GM23338 (cell line): ENCODE data around the gene PLCL1. TPM values are rescaled to one million over a fixed set of nuclear protein-coding genes. Genes with fewer than 3 reads are reported as not detected.

Experiments
- ATAC-seq: fragments of 200-7000 bp; cut with Tn5 transposase; 3 replicates; pipeline ENCODE4 v1.9.1; 2020
- DNase-seq: peaks from one replicate; pipeline ENCODE4 v3.0.0-alpha.2; 2015; ENCODE audit warnings: low spot score
- H2AFZ ChIP-seq: fragments of 200-600 bp; sonication (generic); 2 replicates; pipeline ENCODE4 v1.8.0; 2016; ENCODE audit warnings: antibody characterized with exemption, mild to moderate bottlenecking, moderate library complexity
- H3F3A ChIP-seq: fragments of 200-600 bp; sonication (generic); replicated peaks from 2 replicates; pipeline ENCODE4 v1.8.0; 2017; ENCODE audit warnings: antibody characterized with exemption, mixed run types, low read depth
- H3K27ac ChIP-seq: fragments of 200-600 bp; sonication (generic); 2 replicates; pipeline ENCODE4 v1.6.1; 2016; ENCODE audit warnings: low read depth
- H3K27me3 ChIP-seq: fragments of 200-600 bp; sonication (generic); 2 replicates; pipeline ENCODE4 v1.8.0; 2016; ENCODE audit warnings: mild to moderate bottlenecking, mixed run types, moderate library complexity; ENCODE audit not compliant: insufficient read depth
- H3K36me3 ChIP-seq: fragments of 200-600 bp; sonication (generic); 2 replicates; pipeline ENCODE4 v1.8.0; 2016; ENCODE audit warnings: mild to moderate bottlenecking; ENCODE audit not compliant: insufficient read depth
- H3K4me1 ChIP-seq: fragments of 200-600 bp; sonication (generic); 2 replicates; pipeline ENCODE4 v1.8.0; 2016; ENCODE audit warnings: mild to moderate bottlenecking, moderate library complexity; ENCODE audit not compliant: insufficient read depth
- H3K4me2 ChIP-seq: fragments of 200-600 bp; sonication (generic); 2 replicates; pipeline ENCODE4 v1.7.1; 2017; ENCODE audit warnings: mixed run types
- H3K4me3 ChIP-seq: fragments of 200-600 bp; sonication (generic); 2 replicates; pipeline ENCODE4 v1.6.1; 2016; ENCODE audit warnings: mixed run types
- H3K79me2 ChIP-seq: fragments of 200-600 bp; sonication (generic); replicated peaks from 2 replicates; pipeline ENCODE4 v1.8.0; 2017; ENCODE audit warnings: mild to moderate bottlenecking; ENCODE audit not compliant: insufficient read depth
- H3K9me2 ChIP-seq: fragments of 200-600 bp; sonication (generic); 2 replicates; pipeline ENCODE4 v1.8.0; 2017; ENCODE audit not compliant: insufficient read depth
- H4K20me1 ChIP-seq: fragments of 200-600 bp; sonication (generic); replicated peaks from 2 replicates; pipeline ENCODE4 v1.8.0; 2017; ENCODE audit warnings: mild to moderate bottlenecking; ENCODE audit not compliant: insufficient read depth
- H3K27ac Mint-ChIP-seq: 2 replicates; pipeline ENCODE4 v1.8.0; 2020; ENCODE audit warnings: inconsistent platforms, mild to moderate bottlenecking, moderate library complexity, mixed read lengths
- H3K27me3 Mint-ChIP-seq: 3 replicates; pipeline ENCODE4 v1.8.0; 2022; ENCODE audit warnings: low read depth, mild to moderate bottlenecking, moderate library complexity, mixed read lengths, inconsistent platforms; ENCODE audit not compliant: insufficient read depth, poor library complexity
- H3K36me3 Mint-ChIP-seq: 3 replicates; pipeline ENCODE4 v1.8.0; 2021; ENCODE audit warnings: low read depth, mild to moderate bottlenecking, inconsistent platforms, moderate library complexity, mixed read lengths
- H3K4me1 Mint-ChIP-seq: 3 replicates; pipeline ENCODE4 v1.8.0; 2020; ENCODE audit warnings: mild to moderate bottlenecking, inconsistent platforms, mixed read lengths
- H3K4me3 Mint-ChIP-seq: 3 replicates; pipeline ENCODE4 v1.8.0; 2021; ENCODE audit warnings: moderate library complexity, mild to moderate bottlenecking, inconsistent platforms, mixed read lengths
- H3K9me3 Mint-ChIP-seq: 3 replicates; pipeline ENCODE4 v1.8.0; 2020; ENCODE audit warnings: moderate library complexity, mild to moderate bottlenecking, inconsistent platforms, mixed read lengths
- EZH2 ChIP-seq: fragments of 200-600 bp; sonication (generic); IDR thresholded peaks from one replicate; pipeline ENCODE4 v1.8.0; 2017; ENCODE audit warnings: antibody characterized with exemption, mild to moderate bottlenecking, low read depth; ENCODE audit not compliant: unreplicated experiment
- JUNB ChIP-seq: IDR thresholded peaks from one replicate; pipeline ENCODE4 v1.6.1; 2016; ENCODE audit warnings: antibody characterized with exemption; ENCODE audit not compliant: unreplicated experiment
- NANOG ChIP-seq: IDR thresholded peaks from 2 replicates; pipeline ENCODE4 v1.6.1; 2016; ENCODE audit warnings: antibody characterized with exemption, borderline replicate concordance
- POLR2AphosphoS5 ChIP-seq: IDR thresholded peaks from 2 replicates; pipeline ENCODE4 v1.6.1; 2016; ENCODE audit warnings: antibody characterized with exemption, low read depth
- REST ChIP-seq: IDR thresholded peaks from one replicate; pipeline ENCODE4 v1.6.1; 2018; ENCODE audit warnings: antibody characterized with exemption; ENCODE audit not compliant: unreplicated experiment
- STAT1 ChIP-seq: IDR thresholded peaks from one replicate; pipeline ENCODE4 v1.6.1; 2016; ENCODE audit warnings: antibody characterized with exemption; ENCODE audit not compliant: unreplicated experiment
- ZNF114 ChIP-seq: fragments of 250-450 bp; sonication (Bioruptor Pico); IDR thresholded peaks from 2 replicates; pipeline ENCODE4 v1.5.0; 2020; ENCODE audit warnings: mild to moderate bottlenecking, moderate library complexity
- ZNF331 ChIP-seq: fragments of 250-450 bp; sonication (Bioruptor Pico); IDR thresholded peaks from 2 replicates; pipeline ENCODE4 v1.5.0; 2020; ENCODE audit warnings: low read depth, mild to moderate bottlenecking, moderate library complexity
- polyA plus RNA-seq: library from polyadenylated mRNA; unstranded; fragments of >200 nt; fragmentation: Nextera tagmentation; extraction: Ambion mirVana; gene quantifications from 2 replicates; pipeline ENCODE4 v1.2.1, GENCODE V29; 2016
- total RNA-seq: library from RNA; depleted of rRNA; stranded (reverse); fragments of >200 nt; shearing (Covaris generic); gene quantifications from 2 replicates; pipeline ENCODE4 v1.2.3, GENCODE V29; 2014

The PLCL1 gene
- total and polyA plus RNA-seq, 2 experiments from 2014 or later = not detected

GRCh38 chr2:198102856-198103255 is 298.5 kb downstream of the PLCL1 start:
- H3K4me1 ChIP-seq = peaks cover 9% of the 10 kb centered on the region; the same call in 1 of the 2 replicates
- Mint-ChIP-seq H3K36me3 (no peaks in the 10 kb centered on the region), H3K27me3 (no peaks in the 10 kb centered on the region), H3K4me3 (no peak overlapping the region), H3K9me3 (no peaks in the 10 kb centered on the region), H3K27ac (no peak overlapping the region), H3K4me1 (peaks cover 3% of the 10 kb centered on the region; the same call in 1 of the 3 replicates)
- DNase-seq (no peak), ATAC-seq (no peak)
- no peak overlapping the region for H2AFZ ChIP-seq
- no peaks in the 10 kb centered on the region for H4K20me1 ChIP-seq
- H3K9me2 ChIP-seq = 0 out of 2 replicates have a peak, but pooled peaks cover 5% of the 10 kb centered on the region
- H3K4me2 ChIP-seq = no peak overlapping the region
- no peak for TF ChIP-seq ZNF114 (CRISPR knock-in tag)
- TF ChIP-seq JUNB = no peak
- TF ChIP-seq ZNF331 = no peak
- H3K36me3 ChIP-seq = no peaks in the 10 kb centered on the region
- no peaks in the 10 kb centered on the region for H3K27me3 ChIP-seq
- no peak overlapping the region for H3K4me3 ChIP-seq
- H3K27ac ChIP-seq = no peak overlapping the region
- H3K79me2 ChIP-seq = no peaks in the 10 kb centered on the region
- H3F3A ChIP-seq = no peaks in the 10 kb centered on the region

GRCh38 chr2:198106621-198107385 is 302.4 kb downstream of the PLCL1 start:
- H3K79me2 ChIP-seq = no peaks in the 10 kb centered on the region
- Mint-ChIP-seq H3K27me3 (no peaks in the 10 kb centered on the region), H3K9me3 (no peaks in the 10 kb centered on the region), H3K36me3 (no peaks in the 10 kb centered on the region), H3K4me1 (no peaks in the 10 kb centered on the region), H3K4me3 (no peak overlapping the region), H3K27ac (no peak overlapping the region)
- no peak overlapping the region for H3K27ac ChIP-seq
- H3K36me3 ChIP-seq = no peaks in the 10 kb centered on the region
- 0 out of 2 replicates have a peak, but pooled peaks cover 5% of the 10 kb centered on the region for H3K9me2 ChIP-seq
- H3K4me1 ChIP-seq = no peaks in the 10 kb centered on the region
- H3K4me2 ChIP-seq = no peak overlapping the region
- no peak for DNase-seq
- H3K27me3 ChIP-seq = no peaks in the 10 kb centered on the region
- no peak overlapping the region for H2AFZ ChIP-seq
- H4K20me1 ChIP-seq = no peaks in the 10 kb centered on the region
- ATAC-seq = no peak
- no peak for TF ChIP-seq NANOG
- no peak for TF ChIP-seq STAT1
- no peak for TF ChIP-seq POLR2AphosphoS5
- no peak overlapping the region for H3K4me3 ChIP-seq
- no peaks in the 10 kb centered on the region for H3F3A ChIP-seq

GRCh38 chr2:198113316-198113715 is 308.9 kb downstream of the PLCL1 start:
- no peak overlapping the region for H3K4me2 ChIP-seq
- H3K9me3 Mint-ChIP-seq = no peaks in the 10 kb centered on the region
- no peaks in the 10 kb centered on the region for H3F3A ChIP-seq
- no peaks in the 10 kb centered on the region for H3K4me1 ChIP-seq
- H2AFZ ChIP-seq = no peak overlapping the region
- H4K20me1 ChIP-seq = no peaks in the 10 kb centered on the region
- H3K4me1 Mint-ChIP-seq = 0 out of 3 replicates have a peak, but pooled peaks cover 2% of the 10 kb centered on the region
- DNase-seq (no peak), ATAC-seq (no peak)
- no peak overlapping the region for H3K27ac Mint-ChIP-seq
- no peak overlapping the region for H3K4me3 ChIP-seq
- H3K27me3 ChIP-seq = no peaks in the 10 kb centered on the region
- no peak overlapping the region for H3K4me3 Mint-ChIP-seq
- no peaks in the 10 kb centered on the region for H3K27me3 Mint-ChIP-seq
- no peaks in the 10 kb centered on the region for H3K79me2 ChIP-seq
- H3K27ac ChIP-seq = no peak overlapping the region
- no peaks in the 10 kb centered on the region for H3K36me3 ChIP-seq
- no peaks in the 10 kb centered on the region for H3K9me2 ChIP-seq
- H3K36me3 Mint-ChIP-seq = no peaks in the 10 kb centered on the region
- TF ChIP-seq POLR2AphosphoS5 (no peak), EZH2 (no peak), REST (no peak), JUNB (no peak)
